Karpas-422 (cell line): ENCODE measurements around the gene RDM1. TPM values are rescaled to one million over a fixed set of nuclear protein-coding genes. Genes with fewer than 3 reads are reported as not detected.
A peak's percentile ranks its signal among the peaks of the same experiment; 100 is the strongest.

Experiments used
- DNase-seq: peaks from one replicate; pipeline ENCODE4 v3.0.0-alpha.2; 2015
- H2AFZ ChIP-seq: fragments of 200-600 bp; sonication (generic); 2 replicates; pipeline ENCODE4 v1.6.1; 2014; ENCODE audit warnings: antibody characterized with exemption, low read length, mixed read lengths
- H3K27ac ChIP-seq: fragments of 200-600 bp; sonication (generic); 2 replicates; pipeline ENCODE4 v1.5.1; 2014; ENCODE audit warnings: mild to moderate bottlenecking, low read length, moderate library complexity
- H3K27me3 ChIP-seq: fragments of 200-600 bp; sonication (generic); 2 replicates; pipeline ENCODE4 v1.6.1; 2014; ENCODE audit warnings: low read length, mixed read lengths
- H3K36me3 ChIP-seq: fragments of 200-600 bp; sonication (generic); 2 replicates; pipeline ENCODE4 v1.6.1; 2014; ENCODE audit warnings: low read length, mixed read lengths; ENCODE audit not compliant: insufficient read depth
- H3K4me1 ChIP-seq: fragments of 200-600 bp; sonication (generic); 2 replicates; pipeline ENCODE4 v1.6.1; 2014; ENCODE audit warnings: mild to moderate bottlenecking, low read length, mixed read lengths
- H3K4me2 ChIP-seq: fragments of 200-600 bp; sonication (generic); 2 replicates; pipeline ENCODE4 v1.6.1; 2014; ENCODE audit warnings: low read length, low read depth, mild to moderate bottlenecking; ENCODE audit not compliant: poor library complexity, severe bottlenecking
- H3K4me3 ChIP-seq: fragments of 200-600 bp; sonication (generic); 2 replicates; pipeline ENCODE4 v1.5.1; 2014; ENCODE audit warnings: mild to moderate bottlenecking, antibody characterized with exemption, low read length, mixed read lengths
- H3K79me2 ChIP-seq: fragments of 200-600 bp; sonication (generic); 2 replicates; pipeline ENCODE4 v1.6.1; 2014; ENCODE audit warnings: mild to moderate bottlenecking, low read length, mixed read lengths
- H3K9ac ChIP-seq: fragments of 200-600 bp; sonication (generic); 2 replicates; pipeline ENCODE4 v1.6.0; 2014; ENCODE audit warnings: low read length
- H3K9me2 ChIP-seq: fragments of 200-600 bp; sonication (generic), shearing (Covaris generic); replicated peaks from 2 replicates; pipeline ENCODE4 v1.6.0; 2014; ENCODE audit warnings: mild to moderate bottlenecking, low read length, moderate library complexity; ENCODE audit not compliant: insufficient read depth
- H3K9me3 ChIP-seq: fragments of 300-700, 200-600 bp; sonication (generic); 2 replicates; pipeline ENCODE4 v1.6.1; 2014; ENCODE audit warnings: low read length, mixed read lengths
- H4K20me1 ChIP-seq: fragments of 200-600 bp; sonication (generic); 2 replicates; pipeline ENCODE4 v1.6.1; 2014; ENCODE audit warnings: mild to moderate bottlenecking, antibody characterized with exemption, low read length, low read depth; ENCODE audit not compliant: insufficient read depth
- total RNA-seq: library from RNA; depleted of rRNA; stranded (reverse); fragments of >200 nt; shearing (Covaris generic); gene quantifications from 2 replicates; pipeline ENCODE4 v1.2.3, GENCODE V29; 2014; ENCODE audit warnings: low replicate concordance

Gene RDM1
- total RNA-seq, 1 experiment from 2014 or later = 11.0 TPM

DNA sequence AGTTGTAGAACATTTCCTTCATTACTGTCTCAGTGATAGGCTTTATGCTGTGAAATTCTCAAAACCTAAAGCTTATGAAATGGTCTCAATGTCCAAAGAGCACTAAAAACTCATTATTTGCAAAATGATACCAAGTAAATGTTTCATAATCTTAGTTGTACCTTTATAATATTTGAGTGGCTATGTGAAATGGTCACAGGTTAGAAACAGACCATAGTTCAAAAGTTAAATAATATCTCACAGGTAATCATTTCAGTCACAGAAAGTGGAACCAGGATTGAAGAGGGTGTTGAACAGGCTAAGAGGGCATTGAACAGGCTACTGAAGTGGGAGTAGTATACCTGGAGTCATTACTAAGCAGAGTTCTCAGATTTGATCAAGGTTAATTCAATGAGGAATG is 2.9 kb downstream of the RDM1 start:
- H3K9ac ChIP-seq = no peak overlapping the region
- peaks cover 16% of the 10 kb centered on the region for H3K4me1 ChIP-seq
- no peak for DNase-seq
- no peak overlapping the region for H3K4me2 ChIP-seq
- H3K79me2 ChIP-seq = peaks cover 11% of the 10 kb centered on the region
- no peaks in the 10 kb centered on the region for H3K27me3 ChIP-seq
- H3K27ac ChIP-seq = no peak overlapping the region
- H3K36me3 ChIP-seq = peaks cover 4% of the 10 kb centered on the region; the same call in 1 of the 2 replicates
- no peaks in the 10 kb centered on the region for H4K20me1 ChIP-seq
- H3K9me2 ChIP-seq = no peaks in the 10 kb centered on the region
- no peak overlapping the region for H2AFZ ChIP-seq
- H3K9me3 ChIP-seq = no peaks in the 10 kb centered on the region
- H3K4me3 ChIP-seq = no peak overlapping the region

DNA sequence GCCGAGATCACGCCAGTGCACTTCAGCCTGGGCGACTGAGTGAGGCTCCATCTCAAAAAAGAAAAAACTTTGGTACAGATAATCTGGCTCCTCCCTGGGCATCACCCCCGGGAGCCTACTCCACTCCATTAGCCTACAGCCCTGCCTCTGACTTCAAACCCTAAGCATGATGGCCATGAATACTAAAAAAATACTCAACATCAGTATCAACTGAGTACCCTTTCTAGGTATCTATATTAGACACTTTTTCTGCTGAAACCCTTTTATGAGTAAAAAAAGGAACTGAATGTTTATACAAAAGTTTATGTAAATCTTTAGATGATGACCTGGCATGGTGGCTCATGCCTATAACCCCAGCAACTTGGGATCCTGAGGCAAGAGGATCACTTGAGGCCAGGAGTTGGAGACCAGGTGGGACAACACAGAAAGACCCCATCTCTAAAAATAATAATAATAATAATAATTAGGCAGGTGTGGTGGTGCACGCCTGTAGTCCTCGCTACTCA is 6.9 kb downstream of the RDM1 start:
- Histone ChIP-seq H3K36me3 (peaks cover 4% of the 10 kb centered on the region; the same call in 1 of the 2 replicates), H3K9me3 (no peaks in the 10 kb centered on the region), H3K27ac (no peak overlapping the region), H3K4me2 (no peak overlapping the region), H4K20me1 (no peaks in the 10 kb centered on the region), H3K4me1 (no peaks in the 10 kb centered on the region), H3K9me2 (no peaks in the 10 kb centered on the region), H3K79me2 (no peaks in the 10 kb centered on the region), H3K4me3 (no peak overlapping the region), H2AFZ (no peak overlapping the region), H3K27me3 (no peaks in the 10 kb centered on the region), H3K9ac (no peak overlapping the region)
- no peak for DNase-seq

DNA sequence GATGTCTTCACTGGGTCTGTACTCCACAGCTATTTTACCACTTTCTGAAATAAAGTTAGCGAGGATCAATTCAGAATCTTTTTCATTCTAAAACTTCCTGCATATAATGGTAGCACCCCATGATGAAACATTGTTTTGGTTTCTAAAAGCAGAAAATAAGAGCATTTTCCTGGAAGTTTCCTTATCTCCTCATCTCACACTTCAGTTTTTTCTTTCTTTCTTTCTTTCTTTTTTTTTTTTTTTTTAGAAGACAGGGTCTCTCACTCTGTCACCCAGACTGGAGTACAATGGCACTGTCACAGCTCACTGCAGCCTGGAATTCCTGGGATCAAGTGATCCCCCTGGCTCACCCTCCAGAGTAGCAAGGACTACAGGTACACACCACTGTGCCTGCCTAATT is 10.3 kb downstream of the RDM1 start:
- Histone ChIP-seq H2AFZ (no peak overlapping the region), H3K27me3 (no peaks in the 10 kb centered on the region), H4K20me1 (no peaks in the 10 kb centered on the region), H3K4me2 (no peak overlapping the region), H3K79me2 (no peaks in the 10 kb centered on the region), H3K27ac (no peak overlapping the region), H3K36me3 (peaks cover 4% of the 10 kb centered on the region; the same call in 1 of the 2 replicates), H3K9ac (no peak overlapping the region), H3K9me2 (no peaks in the 10 kb centered on the region), H3K9me3 (no peaks in the 10 kb centered on the region), H3K4me1 (no peaks in the 10 kb centered on the region), H3K4me3 (no peak overlapping the region)
- DNase-seq = no peak

DNA sequence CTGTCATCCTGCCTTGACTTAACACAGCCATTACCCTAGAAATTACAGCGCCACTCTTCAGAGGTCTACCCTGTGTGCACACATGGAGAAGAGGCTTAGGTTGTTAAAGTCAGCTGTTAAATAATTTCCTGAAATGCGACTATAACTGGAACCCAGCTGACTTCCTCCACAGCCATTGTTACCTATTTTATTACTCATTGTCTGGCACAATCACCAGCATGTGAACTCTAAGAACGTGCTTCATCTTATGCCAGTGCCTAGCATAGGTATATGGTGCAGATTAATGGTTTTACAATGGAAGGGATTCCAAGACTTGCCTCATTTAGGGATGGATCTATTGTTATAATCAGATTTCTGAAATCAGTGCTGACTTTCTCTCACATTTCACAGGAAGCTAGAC is 11.9 kb downstream of the RDM1 start:
- Histone ChIP-seq H3K4me2 (no peak overlapping the region), H3K79me2 (no peaks in the 10 kb centered on the region), H3K9ac (no peak overlapping the region), H3K9me3 (no peaks in the 10 kb centered on the region), H3K4me3 (no peak overlapping the region), H3K27me3 (no peaks in the 10 kb centered on the region), H2AFZ (no peak overlapping the region), H3K4me1 (no peaks in the 10 kb centered on the region), H3K9me2 (no peaks in the 10 kb centered on the region), H3K27ac (no peak overlapping the region), H4K20me1 (no peaks in the 10 kb centered on the region), H3K36me3 (no peaks in the 10 kb centered on the region)
- DNase-seq = no peak

DNA sequence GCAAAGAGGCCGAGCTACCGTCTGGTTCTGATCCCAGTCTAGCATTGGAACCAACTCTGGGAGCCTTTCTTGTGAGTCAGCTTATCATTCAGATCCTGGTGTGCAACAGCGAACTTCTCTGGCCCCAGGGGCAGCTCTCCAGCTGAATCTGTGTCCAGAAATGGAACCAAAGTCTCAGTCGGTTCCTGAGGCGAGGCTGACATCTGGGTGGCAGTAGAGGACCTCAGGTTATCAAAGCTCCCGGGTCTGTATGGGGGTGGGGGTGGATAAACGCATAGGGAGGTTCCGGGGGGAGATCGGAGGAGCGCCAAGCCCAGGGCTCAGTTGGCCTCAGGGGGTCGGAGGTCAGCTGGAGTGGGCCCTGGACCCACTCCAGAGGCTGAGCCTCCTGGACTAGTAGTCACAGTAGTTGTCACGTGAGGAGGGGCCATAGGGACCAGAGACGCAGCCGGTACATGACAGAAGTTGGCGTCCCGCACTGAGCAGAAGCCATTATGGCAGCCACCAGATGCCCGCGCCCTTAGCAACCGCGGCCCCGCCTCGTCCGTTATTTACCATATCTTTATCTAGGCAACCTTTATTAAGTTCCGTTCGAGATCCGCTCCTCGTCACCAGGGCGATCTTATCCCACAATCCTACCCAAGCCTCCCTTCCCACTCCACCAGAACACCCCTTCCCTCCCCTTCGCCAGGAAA is 12.9 kb downstream of the RDM1 start:
- Histone ChIP-seq H3K27me3 (no peaks in the 10 kb centered on the region), H3K9me3 (no peaks in the 10 kb centered on the region), H3K9me2 (no peaks in the 10 kb centered on the region), H2AFZ (no peak overlapping the region), H3K4me1 (no peaks in the 10 kb centered on the region), H3K4me3 (no peak overlapping the region), H3K36me3 (no peaks in the 10 kb centered on the region), H3K4me2 (no peak overlapping the region), H3K27ac (no peak overlapping the region), H4K20me1 (no peaks in the 10 kb centered on the region), H3K9ac (no peak overlapping the region), H3K79me2 (no peaks in the 10 kb centered on the region)
- no peak for DNase-seq

DNA sequence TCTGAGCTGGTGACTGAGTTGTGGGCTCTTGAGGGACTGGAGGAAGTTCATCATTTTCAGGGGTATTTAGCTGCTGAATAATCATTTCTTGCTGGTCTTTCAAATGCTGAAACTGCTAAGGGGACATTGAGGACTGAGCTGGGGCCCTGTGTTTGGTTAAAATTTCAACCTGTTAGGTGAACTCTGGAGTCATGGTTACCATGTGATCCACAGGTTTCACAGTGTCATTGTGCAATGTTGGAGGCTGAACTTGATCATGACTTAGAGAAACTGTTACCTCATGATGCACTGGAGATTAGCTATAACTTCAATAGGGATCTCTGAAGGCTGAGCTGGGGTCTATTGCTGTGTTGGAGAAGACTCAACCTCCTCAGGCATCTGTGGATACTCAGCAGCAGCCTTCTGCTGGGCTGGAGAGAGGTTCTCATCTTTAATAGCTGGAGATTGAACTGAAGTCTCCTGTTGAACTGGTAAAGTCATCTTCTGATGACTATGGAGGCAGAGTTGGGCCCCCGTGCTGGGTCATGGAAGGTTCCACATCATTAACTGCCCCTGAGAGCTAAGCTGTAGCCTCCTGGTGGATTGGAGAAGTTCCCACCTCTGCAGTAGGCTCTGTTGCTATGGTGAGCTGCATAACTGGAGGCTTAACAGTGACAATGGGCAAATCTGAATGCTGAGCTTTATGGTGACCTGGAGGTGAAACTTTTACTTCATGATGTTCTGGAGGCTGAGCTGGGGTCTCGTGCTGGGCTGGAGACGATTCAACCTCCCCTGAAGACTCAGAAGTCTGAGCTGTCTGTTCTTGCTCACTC is 15.2 kb downstream of the RDM1 start:
- Histone ChIP-seq H3K27me3 (no peaks in the 10 kb centered on the region), H3K79me2 (no peaks in the 10 kb centered on the region), H3K4me3 (no peak overlapping the region), H3K27ac (no peak overlapping the region), H2AFZ (no peak overlapping the region), H3K9me2 (no peaks in the 10 kb centered on the region), H3K4me2 (no peak overlapping the region), H3K4me1 (no peaks in the 10 kb centered on the region), H4K20me1 (no peaks in the 10 kb centered on the region), H3K36me3 (no peaks in the 10 kb centered on the region), H3K9me3 (no peaks in the 10 kb centered on the region), H3K9ac (no peak overlapping the region)
- DNase-seq = peak; percentile 49

DNA sequence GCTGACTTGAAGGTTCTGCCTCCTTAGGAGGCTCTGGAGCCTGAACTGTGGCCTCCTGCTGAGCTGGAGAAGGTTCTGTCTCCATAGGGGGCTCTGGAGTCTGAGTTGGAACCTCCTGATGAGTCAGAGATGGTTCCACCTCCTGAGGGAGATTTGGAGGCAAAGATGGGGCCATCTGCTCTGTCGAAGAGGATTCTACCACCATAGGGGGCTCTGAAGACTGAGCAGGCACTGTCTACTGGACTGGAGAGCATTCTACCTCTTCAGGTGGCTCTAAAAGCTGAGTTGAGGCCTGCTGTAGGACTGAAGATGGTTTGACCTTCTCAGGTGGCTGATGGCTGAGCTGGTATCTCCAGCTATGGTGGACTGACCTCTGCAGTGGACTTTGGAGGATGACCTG is 16.2 kb downstream of the RDM1 start:
- H3K4me1 ChIP-seq = no peaks in the 10 kb centered on the region
- no peaks in the 10 kb centered on the region for H3K9me3 ChIP-seq
- no peak overlapping the region for H3K9ac ChIP-seq
- H3K9me2 ChIP-seq = no peaks in the 10 kb centered on the region
- no peaks in the 10 kb centered on the region for H3K79me2 ChIP-seq
- H3K27ac ChIP-seq = no peak overlapping the region
- H3K36me3 ChIP-seq = no peaks in the 10 kb centered on the region
- DNase-seq = no peak
- H2AFZ ChIP-seq = no peak overlapping the region
- H3K4me3 ChIP-seq = no peak overlapping the region
- no peak overlapping the region for H3K4me2 ChIP-seq
- no peaks in the 10 kb centered on the region for H4K20me1 ChIP-seq
- no peaks in the 10 kb centered on the region for H3K27me3 ChIP-seq

DNA sequence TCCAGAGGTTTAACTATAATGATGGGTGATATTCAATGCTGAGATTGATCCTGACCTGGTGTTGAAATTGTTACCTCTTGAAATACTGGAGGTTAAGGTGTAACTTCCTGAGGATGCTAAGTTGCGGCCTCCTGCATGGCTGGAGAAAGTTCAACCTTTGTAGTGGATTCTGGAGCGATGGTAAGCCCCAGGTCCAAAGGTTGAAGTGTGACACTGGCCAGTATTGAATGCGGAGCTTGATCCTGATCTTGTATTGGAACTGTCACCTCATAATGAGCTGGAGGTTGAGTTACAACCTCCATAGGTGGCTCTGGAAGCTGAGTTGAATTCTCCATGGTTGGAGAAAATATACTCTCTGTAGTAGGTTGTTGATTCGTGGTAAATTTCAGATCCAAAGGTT is 17.0 kb downstream of the RDM1 start:
- H3K27me3 ChIP-seq = no peaks in the 10 kb centered on the region
- DNase-seq = no peak

More for the DNA sequence above, 17.0 kb downstream of the RDM1 start:
- no peaks in the 10 kb centered on the region for H3K9me3 ChIP-seq
- H3K9me2 ChIP-seq = no peaks in the 10 kb centered on the region
- H3K4me1 ChIP-seq = no peaks in the 10 kb centered on the region
- no peaks in the 10 kb centered on the region for H3K36me3 ChIP-seq
- H3K4me2 ChIP-seq = no peak overlapping the region
- no peaks in the 10 kb centered on the region for H4K20me1 ChIP-seq
- no peak overlapping the region for H2AFZ ChIP-seq
- H3K27ac ChIP-seq = no peak overlapping the region
- H3K9ac ChIP-seq = no peak overlapping the region
- H3K4me3 ChIP-seq = no peak overlapping the region
- no peaks in the 10 kb centered on the region for H3K79me2 ChIP-seq
